PC-3 (cell line): ENCODE results near the gene GJB5. TPM values are rescaled to one million over a fixed set of nuclear protein-coding genes. Genes with fewer than 3 reads are reported as not detected.

ENCODE experiments used
- ATAC-seq: fragments of 200-7000 bp; cut with Tn5 transposase; 2 replicates; pipeline ENCODE4 v1.9.1; 2020; ENCODE audit warnings: mild to moderate bottlenecking, moderate library complexity
- BruUV-seq: library from RNA; stranded (reverse); fragments of 400-500 nt; replicated peaks from 2 replicates; lab custom pipeline; 2021; lab: Mats Ljungman, UMichigan
- CTCF ChIA-PET: fragments of 300-600 bp; sonication (Branson Sonifier 250); formaldehyde crosslinking; loops from one replicate; lab custom pipeline; 2022; ENCODE audit warnings: antibody characterized with exemption; lab: Charles Lee
- POLR2A ChIA-PET: fragments of 300-600 bp; sonication (Branson Sonifier 250); formaldehyde crosslinking; loops from one replicate; lab custom pipeline; 2022; ENCODE audit warnings: antibody characterized with exemption; ENCODE audit not compliant: unreplicated experiment; lab: Charles Lee
- DNase-seq: peaks from one replicate; pipeline ENCODE4 v3.0.0-alpha.2; 2015
- H2AFZ ChIP-seq: fragments of 300-600 bp; sonication (generic); 2 replicates; pipeline ENCODE4 v1.6.0; 2016; ENCODE audit warnings: antibody characterized with exemption, low read length
- H3F3A ChIP-seq: fragments of 300-600 bp; sonication (generic); one replicate; pipeline ENCODE4 v1.6.0; 2017; ENCODE audit warnings: antibody characterized with exemption, low read length, control low read depth, mild to moderate bottlenecking; ENCODE audit not compliant: unreplicated experiment
- H3K27ac ChIP-seq: fragments of 300-600 bp; sonication (generic); 2 replicates; pipeline ENCODE4 v1.5.1; 2016; ENCODE audit warnings: mild to moderate bottlenecking, low read length
- H3K27me3 ChIP-seq: fragments of 300-600 bp; sonication (generic); 2 replicates; pipeline ENCODE4 v1.6.1; 2016; ENCODE audit warnings: low read length, mixed read lengths
- H3K36me3 ChIP-seq: fragments of 300-600 bp; sonication (generic); 2 replicates; pipeline ENCODE4 v1.6.1; 2016; ENCODE audit warnings: low read depth, mixed run types, low read length, mixed read lengths
- H3K4me1 ChIP-seq: fragments of 300-600 bp; sonication (generic); 2 replicates; pipeline ENCODE4 v1.5.1; 2016; ENCODE audit warnings: low read length; ENCODE audit not compliant: insufficient read depth
- H3K4me2 ChIP-seq: fragments of 300-600 bp; sonication (generic); 2 replicates; pipeline ENCODE4 v1.6.0; 2016; ENCODE audit warnings: low read length
- H3K4me3 ChIP-seq: fragments of 300-600 bp; sonication (generic); 2 replicates; pipeline ENCODE4 v1.5.1; 2016; ENCODE audit warnings: mild to moderate bottlenecking, low read length, mixed read lengths
- H3K79me2 ChIP-seq: fragments of 300-600 bp; sonication (generic); 2 replicates; pipeline ENCODE4 v1.6.1; 2017; ENCODE audit warnings: low read length, mixed read lengths
- H3K9ac ChIP-seq: fragments of 300-600 bp; sonication (generic); 2 replicates; pipeline ENCODE4 v1.6.0; 2016; ENCODE audit warnings: mild to moderate bottlenecking, low read length
- H3K9me2 ChIP-seq: fragments of 300-600 bp; sonication (generic); replicated peaks from 2 replicates; pipeline ENCODE4 v1.6.1; 2016; ENCODE audit warnings: mixed run types, low read length, mixed read lengths
- H3K9me3 ChIP-seq: fragments of 300-600 bp; sonication (generic); 2 replicates; pipeline ENCODE4 v1.6.1; 2016; ENCODE audit warnings: low read length, mixed read lengths
- H4K20me1 ChIP-seq: fragments of 300-600 bp; sonication (generic); 2 replicates; pipeline ENCODE4 v1.6.1; 2016; ENCODE audit warnings: low read length, mixed read lengths
- CTCF ChIP-seq: fragments of 300-600 bp; sonication (generic); conservative IDR thresholded peaks from 2 replicates; pipeline ENCODE4 v1.5.1; 2017; ENCODE audit warnings: antibody characterized with exemption, low read depth, mild to moderate bottlenecking, low read length
- EZH2 ChIP-seq: fragments of 300-600 bp; sonication (generic); IDR thresholded peaks from one replicate; pipeline ENCODE4 v1.6.1; 2017; ENCODE audit warnings: antibody characterized with exemption, mild to moderate bottlenecking, low read length; ENCODE audit not compliant: unreplicated experiment
- EZH2phosphoT487 ChIP-seq: fragments of 300-600 bp; sonication (generic); IDR thresholded peaks from 2 replicates; pipeline ENCODE4 v1.6.1; 2018; ENCODE audit warnings: mild to moderate bottlenecking, antibody characterized with exemption, low read length, borderline replicate concordance
- intact Hi-C: fragments of 100-400 bp; cut with micrococcal nuclease; formaldehyde crosslinking; loops from 2 replicates; pipeline ENCODE4 v1.9.0; 2023
- total RNA-seq: library from RNA; depleted of rRNA; stranded (reverse); fragments of >200 nt; gene quantifications from 2 replicates; pipeline ENCODE4 v1.2.3, GENCODE V29; 2014

GJB5 gene
- total RNA-seq, 1 experiment from 2014 or later = 7.2 TPM

- Histone ChIP-seq H3K9me3 (no peaks in the 10 kb centered on the region), H4K20me1 (0 out of 2 replicates have a peak, but pooled peaks cover 7% of the 10 kb centered on the region), H3F3A (no peaks in the 10 kb centered on the region), H3K79me2 (peaks cover 53% of the 10 kb centered on the region), H3K4me3 (no peak overlapping the region), H3K4me1 (peaks cover 59% of the 10 kb centered on the region), H3K9ac (no peak overlapping the region), H3K36me3 (peaks cover 29% of the 10 kb centered on the region), H3K4me2 (0 out of 2 replicates have a peak overlapping the region, but pooled peaks have one; percentile 9), H3K27ac (0 out of 2 replicates have a peak overlapping the region, but pooled peaks have one; percentile 35), H3K27me3 (no peaks in the 10 kb centered on the region), H2AFZ (no peak overlapping the region), H3K9me2 (no peaks in the 10 kb centered on the region)
- DNase-seq = no peak
- TF ChIP-seq EZH2phosphoT487 = no peak
- no peak for TF ChIP-seq CTCF
- no peak for TF ChIP-seq EZH2
- intact Hi-C loops = no loop called here
- CTCF ChIA-PET = interaction anchor here (0.9 kb wide), 1 partner anchor 98 kb away, joined by 5 read pairs; no protein-coding TSS in a partner anchor
- BruUV-seq = no TSS peak
- ATAC-seq = no peak
- POLR2A ChIA-PET = no interaction called here
Measured at GRCh38 chr1:34785231-34785874, 30.5 kb downstream of the GJB5 start.

- Histone ChIP-seq H3K9me3 (no peaks in the 10 kb centered on the region), H3K79me2 (peaks cover 48% of the 10 kb centered on the region), H3K36me3 (peaks cover 29% of the 10 kb centered on the region)
Measured at GRCh38 chr1:34785875-34786470, 31.1 kb downstream of the GJB5 start.

More at GRCh38 chr1:34785875-34786470, 31.1 kb downstream of the GJB5 start:
- Histone ChIP-seq H3F3A (no peaks in the 10 kb centered on the region), H2AFZ (no peak overlapping the region), H4K20me1 (0 out of 2 replicates have a peak, but pooled peaks cover 7% of the 10 kb centered on the region), H3K4me1 (peaks cover 53% of the 10 kb centered on the region), H3K27me3 (no peaks in the 10 kb centered on the region), H3K4me3 (no peak overlapping the region), H3K9me2 (no peaks in the 10 kb centered on the region), H3K9ac (no peak overlapping the region), H3K4me2 (peak overlapping the region; percentile 9; the same call in 1 of the 2 replicates), H3K27ac (peak overlapping the region; percentile 35)
- ChIA-PET POLR2A (no interaction called here), CTCF (interaction anchor here (0.5 to 1.1 kb wide), 4 partner anchors 23 to 185 kb away, joined by 3 to 8 read pairs (median 4); partner anchors contain the start of gene GJB5)
- intact Hi-C loops = loop anchor here (1.0 to 2.0 kb wide), 3 partner anchors 33 to 80 kb away; no protein-coding TSS in a partner anchor
- no TSS peak for BruUV-seq
- TF ChIP-seq EZH2 (no peak), EZH2phosphoT487 (no peak), CTCF (no peak)
- ATAC-seq (no peak), DNase-seq (no peak)
